LNCAP (cell line): ENCODE data around the gene DIPK1B.

Experiments used
- TF ChIP-seq, protein P1 (sequence below): fragments of 450-650 bp; IDR thresholded peaks from 2 replicates; pipeline ENCODE4 v1.5.1; 2017; ENCODE audit warnings: mild to moderate bottlenecking

The DIPK1B gene

DNA sequence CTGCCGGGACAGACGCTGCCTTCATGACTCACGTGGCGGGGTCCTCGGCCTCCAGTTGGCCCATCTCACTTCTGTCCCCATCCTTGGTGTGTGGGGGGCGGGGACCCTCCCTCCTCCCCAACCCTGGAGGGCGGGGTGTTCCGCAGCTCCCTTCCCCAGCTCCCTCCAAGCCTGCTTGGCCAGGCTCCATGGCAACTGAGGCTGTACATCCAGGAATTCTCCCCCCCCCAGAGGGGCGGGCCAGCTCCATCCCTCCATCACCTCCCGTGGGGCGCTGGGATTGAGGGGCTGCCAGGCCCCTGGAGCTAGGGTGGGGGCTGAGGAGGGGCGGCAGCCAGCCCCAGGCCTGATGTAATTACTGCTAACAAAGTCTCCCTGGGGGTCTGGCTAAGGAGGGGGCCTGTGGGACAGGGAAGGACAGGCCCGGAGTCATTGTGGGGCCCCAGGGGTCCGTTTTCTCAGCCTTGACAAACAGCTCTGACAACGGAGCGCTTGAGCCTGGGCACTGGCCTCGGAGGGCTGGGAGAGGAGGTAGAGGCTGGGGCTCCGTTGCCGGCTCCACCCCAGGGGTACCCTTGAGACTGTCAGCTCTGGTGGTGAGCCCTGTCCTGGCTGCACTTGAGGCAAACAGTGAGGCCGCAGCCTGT is 8.0 kb downstream of the DIPK1B start:
- TF ChIP-seq, protein P1, sequence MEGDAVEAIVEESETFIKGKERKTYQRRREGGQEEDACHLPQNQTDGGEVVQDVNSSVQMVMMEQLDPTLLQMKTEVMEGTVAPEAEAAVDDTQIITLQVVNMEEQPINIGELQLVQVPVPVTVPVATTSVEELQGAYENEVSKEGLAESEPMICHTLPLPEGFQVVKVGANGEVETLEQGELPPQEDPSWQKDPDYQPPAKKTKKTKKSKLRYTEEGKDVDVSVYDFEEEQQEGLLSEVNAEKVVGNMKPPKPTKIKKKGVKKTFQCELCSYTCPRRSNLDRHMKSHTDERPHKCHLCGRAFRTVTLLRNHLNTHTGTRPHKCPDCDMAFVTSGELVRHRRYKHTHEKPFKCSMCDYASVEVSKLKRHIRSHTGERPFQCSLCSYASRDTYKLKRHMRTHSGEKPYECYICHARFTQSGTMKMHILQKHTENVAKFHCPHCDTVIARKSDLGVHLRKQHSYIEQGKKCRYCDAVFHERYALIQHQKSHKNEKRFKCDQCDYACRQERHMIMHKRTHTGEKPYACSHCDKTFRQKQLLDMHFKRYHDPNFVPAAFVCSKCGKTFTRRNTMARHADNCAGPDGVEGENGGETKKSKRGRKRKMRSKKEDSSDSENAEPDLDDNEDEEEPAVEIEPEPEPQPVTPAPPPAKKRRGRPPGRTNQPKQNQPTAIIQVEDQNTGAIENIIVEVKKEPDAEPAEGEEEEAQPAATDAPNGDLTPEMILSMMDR: no peak

DNA sequence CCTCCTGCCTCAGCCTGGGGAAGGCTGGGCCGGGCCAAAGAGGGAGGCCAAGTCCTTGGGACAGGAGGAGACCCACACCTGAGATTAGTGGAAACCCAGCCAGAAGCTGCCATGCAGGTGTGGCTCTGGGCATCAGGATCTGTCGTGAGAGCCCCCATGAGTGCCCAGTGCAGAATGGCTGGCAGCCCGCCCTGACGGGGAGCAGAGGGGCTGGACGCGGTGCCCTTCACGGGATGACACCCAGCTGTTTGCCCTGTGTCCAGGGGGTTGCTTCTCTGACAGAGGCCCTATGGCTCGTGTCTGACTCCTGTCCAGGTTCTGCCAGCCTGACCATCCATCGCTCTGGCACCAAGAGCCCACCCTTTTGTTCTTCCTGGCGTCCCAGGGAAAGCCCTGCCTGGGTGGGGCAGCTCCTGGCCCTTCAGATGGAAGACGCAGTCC is 8.5 kb downstream of the DIPK1B start:
- TF ChIP-seq, protein P1: no peak

DNA sequence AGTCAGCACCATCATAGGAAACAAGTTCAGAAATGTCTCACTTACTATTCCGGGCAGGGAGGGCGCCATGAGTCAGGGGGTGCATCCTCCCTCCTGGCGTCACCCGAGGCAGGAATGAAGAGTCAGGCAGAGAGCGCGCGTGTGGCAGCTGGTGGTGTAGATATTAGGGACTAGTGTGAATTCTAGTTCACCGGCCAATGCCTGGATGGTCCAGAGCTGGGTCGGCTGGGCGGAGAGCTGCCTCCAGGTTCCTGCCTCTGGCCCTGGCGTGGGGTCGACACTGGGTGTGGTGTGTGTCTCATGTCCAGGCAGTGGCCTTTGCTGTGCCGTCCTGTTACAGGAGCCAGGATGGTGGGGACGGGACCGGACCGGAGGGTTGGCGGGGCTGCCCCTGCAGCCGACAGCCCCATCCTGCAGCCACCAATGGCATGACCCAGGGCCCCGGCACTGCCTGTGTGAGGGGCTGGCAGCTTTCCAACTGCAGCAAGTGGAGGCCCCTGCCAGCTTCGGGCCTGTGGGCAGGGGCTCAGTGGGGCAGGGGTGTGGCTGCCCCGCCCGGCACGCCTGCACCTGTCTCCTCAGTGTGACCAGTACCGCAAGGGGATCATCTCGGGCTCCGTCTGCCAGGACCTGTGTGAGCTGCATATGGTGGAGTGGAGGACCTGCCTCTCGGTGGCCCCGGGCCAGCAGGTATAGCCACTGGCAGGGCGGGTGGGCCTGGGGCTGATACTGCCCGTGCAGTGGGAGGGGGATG is 9.1 kb downstream of the DIPK1B start:
- TF ChIP-seq, protein P1: no peak

DNA sequence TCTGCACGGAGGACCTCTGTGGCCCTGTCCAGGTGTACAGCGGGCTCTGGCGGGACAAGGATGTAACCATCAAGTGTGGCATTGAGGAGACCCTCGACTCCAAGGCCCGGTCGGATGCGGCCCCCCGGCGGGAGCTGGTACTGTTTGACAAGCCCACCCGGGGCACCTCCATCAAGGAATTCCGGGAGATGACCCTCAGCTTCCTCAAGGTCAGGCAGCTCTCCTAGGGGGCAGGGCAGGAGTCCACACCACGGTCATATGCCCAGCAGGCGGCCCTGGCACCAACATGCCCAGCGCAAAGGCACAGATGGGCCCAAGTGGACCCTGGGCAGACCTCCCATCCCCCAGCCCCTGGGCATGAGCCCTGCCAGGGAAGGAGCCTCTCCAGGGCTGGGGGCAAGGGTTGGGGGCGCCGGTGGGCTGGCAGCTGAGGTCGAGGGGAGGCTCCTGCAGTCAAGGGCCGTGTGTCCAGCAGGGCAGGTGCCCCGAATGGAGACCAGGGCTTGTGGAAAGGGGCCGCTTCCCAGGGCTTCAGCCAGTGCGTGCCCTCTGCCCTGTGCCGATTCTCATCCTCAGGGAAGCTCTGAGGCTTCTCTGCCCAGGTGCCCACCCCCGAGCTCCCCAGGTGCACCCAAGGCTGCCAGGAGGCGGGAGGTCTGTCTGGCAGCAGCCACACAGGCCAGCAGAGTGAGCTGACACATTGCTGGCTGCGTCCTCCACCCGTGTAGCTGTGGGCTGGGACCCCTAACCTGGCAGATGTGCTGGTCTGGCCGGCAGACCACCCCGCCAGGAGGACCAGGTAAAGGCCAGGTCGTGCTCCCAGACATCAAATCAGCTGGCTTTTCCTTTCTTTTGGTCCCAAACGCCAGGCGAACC is 10.0 kb downstream of the DIPK1B start:
- TF ChIP-seq, protein P1: no peak

DNA sequence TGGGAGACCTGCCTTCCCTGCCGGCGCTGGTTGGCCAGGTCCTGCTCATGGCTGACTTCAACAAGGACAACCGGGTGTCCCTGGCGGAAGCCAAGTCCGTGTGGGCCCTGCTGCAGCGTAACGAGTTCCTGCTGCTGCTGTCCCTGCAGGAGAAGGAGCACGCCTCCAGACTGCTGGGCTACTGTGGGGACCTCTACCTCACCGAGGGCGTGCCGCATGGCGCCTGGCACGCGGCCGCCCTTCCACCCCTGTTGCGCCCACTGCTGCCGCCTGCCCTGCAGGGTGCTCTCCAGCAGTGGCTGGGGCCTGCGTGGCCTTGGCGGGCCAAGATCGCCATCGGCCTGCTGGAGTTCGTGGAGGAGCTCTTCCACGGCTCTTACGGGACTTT is 10.6 kb downstream of the DIPK1B start:
- TF ChIP-seq, protein P1: no peak

DNA sequence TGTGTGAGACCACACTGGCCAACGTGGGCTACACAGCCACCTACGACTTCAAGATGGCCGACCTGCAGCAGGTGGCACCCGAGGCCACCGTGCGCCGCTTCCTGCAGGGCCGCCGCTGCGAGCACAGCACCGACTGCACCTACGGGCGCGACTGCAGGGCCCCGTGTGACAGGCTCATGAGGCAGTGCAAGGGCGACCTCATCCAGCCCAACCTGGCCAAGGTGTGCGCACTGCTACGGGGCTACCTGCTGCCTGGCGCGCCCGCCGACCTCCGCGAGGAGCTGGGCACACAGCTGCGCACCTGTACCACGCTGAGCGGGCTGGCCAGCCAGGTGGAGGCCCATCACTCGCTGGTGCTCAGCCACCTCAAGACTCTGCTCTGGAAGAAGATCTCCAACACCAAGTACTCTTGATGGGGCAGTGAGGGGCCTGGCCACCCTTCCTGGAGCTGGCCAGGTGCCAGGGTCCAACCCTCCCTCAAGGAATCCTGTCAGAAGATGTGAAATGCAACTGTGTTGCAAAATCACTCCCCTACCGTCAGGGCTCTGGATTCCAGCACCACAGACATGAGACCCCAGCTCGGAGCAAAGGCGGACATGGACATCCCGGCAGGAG is 11.1 kb downstream of the DIPK1B start:
- TF ChIP-seq, protein P1: no peak

DNA sequence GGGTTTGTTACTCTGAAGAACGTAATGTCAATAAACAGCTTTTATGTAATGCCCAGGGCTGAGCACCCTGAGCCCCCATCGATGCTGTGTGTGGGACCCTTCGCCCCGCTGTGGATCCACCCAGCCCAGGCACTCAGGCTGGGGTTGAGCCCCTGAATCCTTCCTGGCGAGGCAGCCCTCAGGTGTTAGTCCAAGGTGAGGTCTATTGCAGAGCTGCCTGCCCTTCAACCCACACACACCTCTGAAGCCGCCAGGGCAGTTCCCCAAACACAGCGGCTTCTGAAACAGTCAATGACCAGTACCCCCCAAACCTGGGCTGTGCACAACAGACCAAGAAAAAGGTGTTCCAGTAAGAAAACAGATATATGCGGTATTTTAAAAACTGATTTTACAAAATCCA is 11.6 kb downstream of the DIPK1B start:
- TF ChIP-seq, protein P1: no peak
